Osteoblast (primary cell): ENCODE measurements around the gene C17orf50. TPM values are rescaled to one million over a fixed set of nuclear protein-coding genes. Genes with fewer than 3 reads are reported as not detected.

Source experiments
- DNase-seq: peaks from one replicate; pipeline ENCODE4 v3.0.0; 2011; ENCODE audit warnings: low spot score, mixed read lengths; ENCODE audit not compliant: insufficient read length; ENCODE audit errors: missing footprints
- H2AFZ ChIP-seq: 2 replicates; pipeline ENCODE4 v1.6.0; 2011; ENCODE audit warnings: mild to moderate bottlenecking, low read length
- H3K27ac ChIP-seq: 2 replicates; pipeline ENCODE4 v1.5.1; 2011; ENCODE audit warnings: mild to moderate bottlenecking, low read depth, low read length, moderate library complexity
- H3K27me3 ChIP-seq: 2 replicates; pipeline ENCODE4 v1.6.0; 2012; ENCODE audit warnings: mild to moderate bottlenecking, control low read depth, inconsistent platforms, low read length, moderate library complexity; ENCODE audit not compliant: insufficient read depth
- H3K36me3 ChIP-seq: 2 replicates; pipeline ENCODE4 v1.5.1; 2011; ENCODE audit warnings: mild to moderate bottlenecking, low read length, control low read depth, moderate library complexity; ENCODE audit not compliant: insufficient read depth
- H3K4me1 ChIP-seq: 2 replicates; pipeline ENCODE4 v1.5.1; 2011; ENCODE audit warnings: mild to moderate bottlenecking, low read length, control low read depth, moderate library complexity; ENCODE audit not compliant: insufficient read depth
- H3K4me2 ChIP-seq: 2 replicates; pipeline ENCODE4 v1.6.0; 2011; ENCODE audit warnings: mild to moderate bottlenecking, low read length; ENCODE audit not compliant: insufficient read depth
- H3K4me3 ChIP-seq: fragments of 200-600 bp; sonication (generic); 3 replicates; pipeline ENCODE4 v1.5.1; 2012; ENCODE audit warnings: mild to moderate bottlenecking, low read length, inconsistent platforms; ENCODE audit not compliant: insufficient read depth
- H3K79me2 ChIP-seq: 2 replicates; pipeline ENCODE4 v1.6.0; 2012; ENCODE audit warnings: mild to moderate bottlenecking, low read length, control low read depth, inconsistent platforms; ENCODE audit not compliant: insufficient read depth
- H3K9me3 ChIP-seq: 2 replicates; pipeline ENCODE4 v1.5.1; 2011; ENCODE audit warnings: low read depth, low read length, control low read depth
- H4K20me1 ChIP-seq: 2 replicates; pipeline ENCODE4 v1.6.0; 2012; ENCODE audit warnings: mild to moderate bottlenecking, low read length, control low read depth; ENCODE audit not compliant: insufficient read depth
- total RNA-seq: library from RNA; depleted of rRNA; stranded (reverse); fragments of >200 nt; gene quantifications from 2 replicates; pipeline ENCODE4 v1.2.3, GENCODE V29; 2012
- TF ChIP-seq, protein P1 (sequence below): IDR thresholded peaks from 2 replicates; pipeline ENCODE4 v1.5.1; 2011; ENCODE audit warnings: mild to moderate bottlenecking, low read depth, low read length, moderate library complexity; ENCODE audit errors: extremely low read depth

Gene C17orf50
- total RNA-seq, 1 donor = not detected

DNA sequence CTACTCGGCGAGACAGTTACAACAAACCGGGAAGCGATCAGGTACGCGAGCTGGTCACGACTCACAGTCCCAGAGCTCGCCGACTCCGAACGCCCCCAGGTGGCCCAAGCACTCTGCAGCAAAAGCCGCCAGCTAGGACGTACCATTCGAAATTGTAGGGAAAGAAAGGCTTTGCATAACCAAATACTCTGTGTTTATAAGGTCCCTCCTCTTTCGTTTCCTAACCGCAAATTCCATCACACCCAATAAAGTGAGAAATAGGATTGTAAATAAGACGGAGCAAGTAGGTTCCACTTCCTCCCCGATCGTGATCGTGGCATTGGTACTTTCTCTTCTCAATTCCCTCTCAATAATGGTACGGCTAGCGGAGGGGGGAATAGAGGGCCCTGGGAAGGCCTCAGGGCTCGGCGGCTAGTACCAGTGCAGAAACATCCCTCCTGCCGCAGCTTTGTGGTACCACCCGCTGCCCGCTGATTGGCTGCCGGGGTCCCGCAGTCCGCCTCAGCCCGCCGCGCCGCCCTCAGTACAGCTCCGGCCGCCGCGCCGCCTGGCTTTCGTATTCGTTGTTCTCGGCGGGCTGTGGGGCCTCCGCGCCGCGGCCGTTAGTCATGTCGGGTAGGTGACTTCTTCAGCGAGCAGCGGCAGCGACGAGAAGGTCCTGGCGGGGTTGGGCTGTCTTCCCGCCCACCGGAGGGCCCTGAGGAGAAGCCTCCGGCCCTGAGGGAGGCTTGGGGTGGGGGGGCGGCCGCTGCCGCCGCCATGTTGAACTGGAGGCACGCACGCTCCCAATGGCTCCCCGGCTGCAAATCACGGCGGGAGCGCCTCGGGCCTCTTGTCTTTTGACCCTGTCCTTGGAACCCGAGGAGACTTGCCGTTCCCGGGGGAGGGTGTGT is 48.5 kb downstream of the C17orf50 start, which contains the start of gene TAF15:
Gene TAF15, plus strand, starts transcription at position 523 of the 893 bp plus-strand sequence. Its CDS starts 86 bp downstream, at position 609.
- H3K9me3 ChIP-seq = no peaks in the 10 kb centered on the region

GRCh38 chr17:35809855-35810461 is 49.3 kb downstream of the C17orf50 start:
- H3K27me3 ChIP-seq = no peaks in the 10 kb centered on the region
- peak overlapping the region; percentile 93 for H3K4me3 ChIP-seq
- peak overlapping the region; percentile 99 for H3K27ac ChIP-seq
- H2AFZ ChIP-seq = peak overlapping the region; percentile 88
- no peaks in the 10 kb centered on the region for H3K36me3 ChIP-seq
- H3K9me3 ChIP-seq = no peaks in the 10 kb centered on the region
- peaks cover 57% of the 10 kb centered on the region for H3K79me2 ChIP-seq
- H4K20me1 ChIP-seq = peaks cover 29% of the 10 kb centered on the region
- peak; percentile 66 for DNase-seq
- peak overlapping the region; percentile 96 for H3K4me2 ChIP-seq
- H3K4me1 ChIP-seq = peaks cover 39% of the 10 kb centered on the region
- TF ChIP-seq, protein P1, sequence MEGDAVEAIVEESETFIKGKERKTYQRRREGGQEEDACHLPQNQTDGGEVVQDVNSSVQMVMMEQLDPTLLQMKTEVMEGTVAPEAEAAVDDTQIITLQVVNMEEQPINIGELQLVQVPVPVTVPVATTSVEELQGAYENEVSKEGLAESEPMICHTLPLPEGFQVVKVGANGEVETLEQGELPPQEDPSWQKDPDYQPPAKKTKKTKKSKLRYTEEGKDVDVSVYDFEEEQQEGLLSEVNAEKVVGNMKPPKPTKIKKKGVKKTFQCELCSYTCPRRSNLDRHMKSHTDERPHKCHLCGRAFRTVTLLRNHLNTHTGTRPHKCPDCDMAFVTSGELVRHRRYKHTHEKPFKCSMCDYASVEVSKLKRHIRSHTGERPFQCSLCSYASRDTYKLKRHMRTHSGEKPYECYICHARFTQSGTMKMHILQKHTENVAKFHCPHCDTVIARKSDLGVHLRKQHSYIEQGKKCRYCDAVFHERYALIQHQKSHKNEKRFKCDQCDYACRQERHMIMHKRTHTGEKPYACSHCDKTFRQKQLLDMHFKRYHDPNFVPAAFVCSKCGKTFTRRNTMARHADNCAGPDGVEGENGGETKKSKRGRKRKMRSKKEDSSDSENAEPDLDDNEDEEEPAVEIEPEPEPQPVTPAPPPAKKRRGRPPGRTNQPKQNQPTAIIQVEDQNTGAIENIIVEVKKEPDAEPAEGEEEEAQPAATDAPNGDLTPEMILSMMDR = no peak

More for the DNA sequence above, 48.5 kb downstream of the C17orf50 start, which contains the start of gene TAF15:
- Histone ChIP-seq H3K4me1 (peaks cover 39% of the 10 kb centered on the region), H3K27ac (peak within 1 kb of the TSS; percentile 99), H3K36me3 (no peaks in the 10 kb centered on the region), H3K4me3 (peak within 1 kb of the TSS; percentile 93), H3K4me2 (peak within 1 kb of the TSS; percentile 96), H2AFZ (peak within 1 kb of the TSS; percentile 96), H3K27me3 (no peaks in the 10 kb centered on the region), H3K79me2 (peaks cover 49% of the 10 kb centered on the region), H4K20me1 (peaks cover 29% of the 10 kb centered on the region)
- peak; percentile 98 for DNase-seq
- TF ChIP-seq, protein P1 = peak; percentile 82

DNA sequence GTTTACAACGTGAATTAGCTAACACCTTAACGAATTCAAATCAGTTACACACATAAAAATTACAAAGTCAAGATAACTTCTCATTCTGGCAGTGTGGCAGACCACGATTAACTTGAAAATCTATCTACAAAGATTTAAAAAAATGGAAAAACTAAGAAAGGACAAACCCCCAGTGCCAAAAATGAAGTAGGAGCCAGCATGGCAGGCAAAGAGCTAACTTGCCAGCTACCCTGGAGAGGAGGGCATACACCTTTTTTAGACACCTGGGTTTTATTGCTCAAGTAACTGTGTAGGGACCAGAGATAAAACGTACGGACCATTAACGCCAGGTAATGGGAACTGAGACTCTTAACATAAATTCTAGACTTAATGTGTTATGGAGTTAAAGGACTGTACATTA is 51.1 kb downstream of the C17orf50 start:
- H3K4me1 ChIP-seq = peaks cover 39% of the 10 kb centered on the region
- TF ChIP-seq, protein P1 = no peak
- H4K20me1 ChIP-seq = peaks cover 40% of the 10 kb centered on the region
- H3K79me2 ChIP-seq = peaks cover 75% of the 10 kb centered on the region
- no peak overlapping the region for H3K4me3 ChIP-seq
- H2AFZ ChIP-seq = no peak overlapping the region
- no peaks in the 10 kb centered on the region for H3K9me3 ChIP-seq
- H3K27me3 ChIP-seq = no peaks in the 10 kb centered on the region
- DNase-seq = no peak
- no peak overlapping the region for H3K27ac ChIP-seq
- H3K36me3 ChIP-seq = peaks cover 10% of the 10 kb centered on the region
- peak overlapping the region; percentile 26 for H3K4me2 ChIP-seq

GRCh38 chr17:35812456-35812855 is 51.8 kb downstream of the C17orf50 start:
- TF ChIP-seq, protein P1 = no peak
- no peak for DNase-seq
- H3K4me3 ChIP-seq = no peak overlapping the region
- H3K36me3 ChIP-seq = peaks cover 10% of the 10 kb centered on the region
- H4K20me1 ChIP-seq = peaks cover 45% of the 10 kb centered on the region
- H3K9me3 ChIP-seq = no peaks in the 10 kb centered on the region
- H3K4me2 ChIP-seq = peak overlapping the region; percentile 26
- H3K27ac ChIP-seq = no peak overlapping the region
- peaks cover 82% of the 10 kb centered on the region for H3K79me2 ChIP-seq
- no peak overlapping the region for H2AFZ ChIP-seq
- H3K4me1 ChIP-seq = peaks cover 34% of the 10 kb centered on the region
- H3K27me3 ChIP-seq = no peaks in the 10 kb centered on the region
